ENCODE results near the gene ERCC5.

The ERCC5 gene

GRCh38 chr13:102914339-102914930 lies 68.6 kb downstream of the ERCC5 start:
- in situ Hi-C loops (cut with MboI; ENCODE audit: low sequenced_read_pairs): no loop called here

GRCh38 chr13:102915393-102915930 lies 69.6 kb downstream of the ERCC5 start:
- in situ Hi-C loops (cut with MboI; ENCODE audit: low sequenced_read_pairs): no loop called here

- in situ Hi-C loops (cut with MboI; ENCODE audit: low sequenced_read_pairs): no loop called here
Measured at GRCh38 chr13:102917019-102917418, 71.2 kb downstream of the ERCC5 start.

GRCh38 chr13:102922184-102922583 lies 76.4 kb downstream of the ERCC5 start:
- in situ Hi-C loops (cut with MboI; ENCODE audit: low sequenced_read_pairs): no loop called here

All from HL-60/S4 treated with phorbol 12-myristate 13-acetate at 8.2 ng/mL for 4 days and 3 days (cell line).